HEK293 (cell line): ENCODE measurements around the gene HLA-DMB.

Experiments used
- CTCF ChIP-seq: fragments of 450-650 bp; formaldehyde crosslinking; IDR thresholded peaks from 2 replicates; pipeline ENCODE4 v1.5.1; 2016; ENCODE audit warnings: missing biosample characterization, missing genetic modification characterization
- TCF7L2 ChIP-seq: IDR thresholded peaks from 2 replicates; pipeline ENCODE4 v1.6.1; 2011; ENCODE audit warnings: low read depth, mild to moderate bottlenecking, inconsistent platforms, low read length, moderate library complexity, borderline replicate concordance
- YY1 ChIP-seq: fragments of 450-650 bp; formaldehyde crosslinking; IDR thresholded peaks from 2 replicates; pipeline ENCODE4 v1.5.1; 2018; ENCODE audit warnings: missing biosample characterization, missing genetic modification characterization
- ZFP41 ChIP-seq: fragments of 450-650 bp; formaldehyde crosslinking; IDR thresholded peaks from 2 replicates; pipeline ENCODE4 v1.5.1; 2016; ENCODE audit warnings: missing biosample characterization, missing genetic modification characterization, borderline replicate concordance
- ZNF23 ChIP-seq: fragments of 450-650 bp; formaldehyde crosslinking; IDR thresholded peaks from 2 replicates; pipeline ENCODE4 v1.5.1; 2016; ENCODE audit warnings: missing biosample characterization, missing genetic modification characterization, borderline replicate concordance

GRCh38 chr6:32977953-32978324, 37.1 kb upstream of the HLA-DMB start:
- no peak for TF ChIP-seq YY1 (tag by site-specific recombination)
- no peak for TF ChIP-seq CTCF (tag by site-specific recombination)
- TF ChIP-seq ZFP41, result no peak
- TF ChIP-seq TCF7L2, result no peak
- no peak for TF ChIP-seq ZNF23 (tag by site-specific recombination)
